Subcutaneous adipose tissue (tissue), 4 donors: Measurements from ENCODE around the gene TMEFF1. TPM values are rescaled to one million over a fixed set of nuclear protein-coding genes. Genes with fewer than 3 reads are reported as not detected.

Source experiments
- total RNA-seq, 4 donors: library from RNA; depleted of rRNA; stranded (reverse); fragments of >200 nt; gene quantifications; one replicate each; pipeline ENCODE4 v1.1.0, GENCODE V29; 2016
- TF ChIP-seq, protein P1 (sequence below): fragments of 450-650 bp; IDR thresholded peaks from one replicate; pipeline ENCODE4 v1.5.1; 2016; ENCODE audit warnings: low read depth, mild to moderate bottlenecking, control low read depth, antibody characterized with exemption, moderate library complexity

Gene TMEFF1
- total RNA-seq, 4 donors from 2014 or later, result 0.22 to 2.9 TPM; not detected in 2

DNA sequence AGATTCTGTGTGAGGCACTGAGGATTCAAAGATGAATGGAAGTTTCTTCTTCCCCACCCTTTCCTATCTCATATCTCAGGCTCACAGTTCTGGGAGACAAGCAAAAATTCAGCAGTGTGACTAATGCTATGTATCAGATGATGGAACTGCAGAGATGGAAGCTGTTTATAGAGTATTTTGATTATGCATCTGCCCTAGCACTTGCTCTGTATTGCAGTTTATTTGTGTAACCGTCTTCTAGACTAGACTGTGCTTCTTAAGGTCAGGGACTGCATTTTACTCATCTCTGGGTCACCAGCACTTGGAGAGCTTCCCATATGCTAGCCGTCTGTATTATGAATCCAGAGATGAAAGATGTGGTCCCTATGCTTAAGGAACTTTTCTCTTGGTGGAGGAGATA is 117.5 kb downstream of the TMEFF1 start:
- TF ChIP-seq, protein P1, sequence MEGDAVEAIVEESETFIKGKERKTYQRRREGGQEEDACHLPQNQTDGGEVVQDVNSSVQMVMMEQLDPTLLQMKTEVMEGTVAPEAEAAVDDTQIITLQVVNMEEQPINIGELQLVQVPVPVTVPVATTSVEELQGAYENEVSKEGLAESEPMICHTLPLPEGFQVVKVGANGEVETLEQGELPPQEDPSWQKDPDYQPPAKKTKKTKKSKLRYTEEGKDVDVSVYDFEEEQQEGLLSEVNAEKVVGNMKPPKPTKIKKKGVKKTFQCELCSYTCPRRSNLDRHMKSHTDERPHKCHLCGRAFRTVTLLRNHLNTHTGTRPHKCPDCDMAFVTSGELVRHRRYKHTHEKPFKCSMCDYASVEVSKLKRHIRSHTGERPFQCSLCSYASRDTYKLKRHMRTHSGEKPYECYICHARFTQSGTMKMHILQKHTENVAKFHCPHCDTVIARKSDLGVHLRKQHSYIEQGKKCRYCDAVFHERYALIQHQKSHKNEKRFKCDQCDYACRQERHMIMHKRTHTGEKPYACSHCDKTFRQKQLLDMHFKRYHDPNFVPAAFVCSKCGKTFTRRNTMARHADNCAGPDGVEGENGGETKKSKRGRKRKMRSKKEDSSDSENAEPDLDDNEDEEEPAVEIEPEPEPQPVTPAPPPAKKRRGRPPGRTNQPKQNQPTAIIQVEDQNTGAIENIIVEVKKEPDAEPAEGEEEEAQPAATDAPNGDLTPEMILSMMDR, result no peak

DNA sequence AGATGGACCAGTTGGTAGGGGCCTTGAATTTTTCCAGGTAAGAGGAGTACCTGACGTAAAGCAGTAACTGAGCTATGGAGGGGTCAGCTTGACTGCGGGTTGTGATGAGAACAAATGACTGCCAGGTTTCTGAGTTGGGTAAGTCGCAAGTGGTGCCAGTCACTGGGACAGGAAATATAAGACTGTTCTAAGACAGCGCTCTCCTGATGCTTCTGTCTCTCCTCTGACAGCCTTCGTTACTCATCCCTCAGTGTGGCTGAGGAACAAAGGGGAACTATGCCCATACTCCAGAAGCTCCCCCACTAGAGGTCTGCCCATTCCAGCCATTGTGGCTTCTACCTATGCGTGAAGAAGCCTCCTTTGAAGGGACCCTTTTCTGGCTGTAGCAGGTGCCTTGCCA is 118.2 kb downstream of the TMEFF1 start:
- TF ChIP-seq, protein P1, result no peak

DNA sequence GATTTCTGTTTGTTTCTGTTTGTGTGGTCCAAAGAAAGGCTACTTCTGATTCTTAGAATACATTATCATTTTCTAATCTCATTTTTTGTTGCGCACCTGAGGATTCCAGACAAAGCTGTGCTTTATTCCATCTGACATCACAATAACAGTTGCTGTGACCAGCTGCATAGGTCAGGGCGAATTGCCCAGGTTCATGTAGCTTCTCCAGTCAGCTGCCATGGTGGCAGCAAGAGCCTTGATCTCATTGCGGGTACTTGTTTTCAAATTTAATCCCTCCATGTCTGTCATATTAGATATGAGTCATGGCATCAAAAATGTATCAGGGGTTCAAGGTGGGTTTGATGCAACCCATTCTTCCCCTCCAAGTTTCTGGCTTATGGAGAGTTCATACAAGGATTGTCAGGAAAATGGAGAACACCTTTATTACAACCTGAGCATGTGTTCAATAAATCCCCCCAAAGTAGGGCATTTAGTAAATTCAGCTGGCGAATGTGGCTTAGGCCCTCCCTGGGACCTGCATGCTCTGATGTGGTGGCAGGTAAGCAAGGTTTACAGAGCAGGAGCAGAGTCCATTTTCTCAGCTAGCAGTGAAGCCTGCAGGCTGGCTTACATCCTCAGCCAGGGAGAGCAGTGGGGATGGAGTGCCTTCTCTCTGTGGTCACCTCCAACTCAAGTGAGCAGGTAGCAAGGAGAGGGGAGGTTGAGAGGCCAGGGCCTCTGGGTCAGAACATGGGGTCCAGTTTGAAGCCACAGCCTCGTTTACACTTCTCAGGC is 118.9 kb downstream of the TMEFF1 start:
- TF ChIP-seq, protein P1, result no peak

DNA sequence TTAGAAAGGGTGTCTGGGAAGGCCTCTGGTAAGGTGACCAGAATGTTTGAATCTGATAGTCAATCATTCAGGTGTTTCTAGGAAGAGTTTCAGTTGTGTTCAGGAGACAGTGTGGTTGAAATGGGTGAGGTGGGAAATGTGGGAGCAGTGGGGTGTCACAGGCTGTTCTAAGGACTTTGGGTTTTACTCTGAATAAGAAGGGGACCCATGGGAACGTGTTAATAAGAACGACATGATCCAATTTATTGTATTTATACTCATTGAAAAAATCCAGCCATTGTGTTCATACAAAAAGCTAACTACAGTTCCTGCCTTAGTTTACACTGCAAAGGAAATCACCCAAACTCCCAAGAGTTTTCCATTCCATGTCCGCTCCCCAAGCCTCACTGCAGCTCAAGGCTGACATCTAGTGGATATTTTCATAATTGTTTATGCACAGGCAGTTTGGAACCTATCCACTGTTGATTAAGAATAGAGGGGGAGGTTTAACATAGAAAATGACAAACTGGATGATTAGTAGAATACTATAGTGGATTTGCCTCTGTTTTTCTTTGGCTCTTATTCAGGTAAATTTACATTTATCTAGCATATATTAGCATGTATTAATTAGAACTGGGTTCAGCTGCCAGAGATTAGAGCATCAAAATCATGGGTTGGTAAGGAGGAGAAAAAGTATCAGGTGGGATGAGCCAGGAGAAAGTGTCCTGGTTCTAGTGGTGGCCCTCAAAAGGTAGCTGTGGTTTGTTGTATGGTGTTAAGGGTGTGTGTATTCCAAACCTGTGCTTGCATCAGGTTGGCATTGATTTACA is 122.6 kb downstream of the TMEFF1 start:
- TF ChIP-seq, protein P1, result no peak

DNA sequence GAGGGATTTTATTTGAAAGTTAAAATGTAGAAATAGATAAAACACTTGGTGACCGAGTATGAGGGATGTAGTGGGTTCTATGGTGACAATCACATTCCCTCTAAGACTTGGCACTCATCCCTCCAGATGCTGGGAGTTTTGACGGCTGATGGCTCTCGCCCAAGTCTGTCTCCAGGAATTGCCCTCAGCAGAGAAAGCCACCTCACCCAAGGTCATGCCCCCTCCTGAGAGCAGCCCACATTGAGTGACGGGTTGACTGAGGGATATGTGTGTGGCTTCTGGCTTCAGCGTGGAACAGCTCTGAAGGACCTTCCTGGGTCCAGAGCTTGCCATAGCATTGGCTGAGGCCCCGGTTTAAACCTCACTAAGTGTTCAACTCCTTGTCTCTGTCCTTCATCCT is 124.3 kb downstream of the TMEFF1 start:
- TF ChIP-seq, protein P1, result no peak

DNA sequence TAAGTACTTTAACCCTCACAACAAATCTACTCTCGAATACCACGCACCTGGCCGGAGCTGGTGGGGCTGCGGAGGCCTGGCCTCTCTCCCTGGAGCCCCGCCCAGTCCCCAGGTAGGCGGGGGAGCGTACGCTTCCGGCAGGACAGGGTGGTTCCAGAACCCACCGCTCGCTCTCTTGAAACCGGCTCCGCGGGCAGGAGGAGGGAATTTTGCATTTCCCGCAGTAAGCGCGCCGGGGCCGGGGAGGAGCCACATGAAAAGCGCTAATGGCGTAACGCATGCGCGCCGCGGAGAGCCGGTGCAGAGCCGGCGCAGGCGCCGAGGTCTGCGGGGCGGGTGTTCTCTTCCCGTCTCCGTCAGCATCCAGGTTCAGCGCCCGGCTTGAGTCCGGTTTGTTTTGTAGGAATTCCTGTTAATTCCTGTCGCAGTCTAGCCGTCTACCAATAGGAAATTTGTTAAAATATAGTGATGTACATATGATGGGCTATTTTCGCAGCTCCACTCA is 125.7 kb downstream of the TMEFF1 start:
- TF ChIP-seq, protein P1, result no peak

DNA sequence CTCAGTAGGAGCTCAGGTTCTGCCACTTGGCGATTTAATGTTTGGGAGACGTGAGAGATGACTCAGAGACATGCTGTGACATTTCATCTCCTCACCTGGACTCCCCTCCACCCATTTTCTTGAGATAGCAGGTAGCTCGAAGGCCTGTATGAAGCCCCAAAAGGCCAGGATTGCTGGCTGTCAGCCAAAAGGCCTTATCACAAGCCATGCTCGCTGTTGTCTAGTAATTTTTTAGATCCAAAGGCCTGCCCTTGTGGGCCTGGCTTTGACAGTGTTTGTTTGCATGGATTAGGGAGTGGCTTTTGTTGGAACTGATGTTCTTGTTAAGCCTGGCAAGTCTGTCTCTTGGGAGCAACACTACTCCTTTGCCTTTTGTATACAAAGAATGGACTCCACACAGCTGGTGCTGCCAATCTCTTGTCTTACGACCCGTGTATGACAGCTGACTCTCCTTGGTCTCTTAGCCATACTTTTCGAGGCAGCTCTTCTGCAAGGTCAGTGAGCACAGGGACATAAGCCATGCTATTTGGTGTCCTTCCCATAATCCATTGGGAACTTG is 127.7 kb downstream of the TMEFF1 start:
- TF ChIP-seq, protein P1, result no peak
